Measurements from ENCODE around the gene ZDHHC19.

The ZDHHC19 gene

DNA sequence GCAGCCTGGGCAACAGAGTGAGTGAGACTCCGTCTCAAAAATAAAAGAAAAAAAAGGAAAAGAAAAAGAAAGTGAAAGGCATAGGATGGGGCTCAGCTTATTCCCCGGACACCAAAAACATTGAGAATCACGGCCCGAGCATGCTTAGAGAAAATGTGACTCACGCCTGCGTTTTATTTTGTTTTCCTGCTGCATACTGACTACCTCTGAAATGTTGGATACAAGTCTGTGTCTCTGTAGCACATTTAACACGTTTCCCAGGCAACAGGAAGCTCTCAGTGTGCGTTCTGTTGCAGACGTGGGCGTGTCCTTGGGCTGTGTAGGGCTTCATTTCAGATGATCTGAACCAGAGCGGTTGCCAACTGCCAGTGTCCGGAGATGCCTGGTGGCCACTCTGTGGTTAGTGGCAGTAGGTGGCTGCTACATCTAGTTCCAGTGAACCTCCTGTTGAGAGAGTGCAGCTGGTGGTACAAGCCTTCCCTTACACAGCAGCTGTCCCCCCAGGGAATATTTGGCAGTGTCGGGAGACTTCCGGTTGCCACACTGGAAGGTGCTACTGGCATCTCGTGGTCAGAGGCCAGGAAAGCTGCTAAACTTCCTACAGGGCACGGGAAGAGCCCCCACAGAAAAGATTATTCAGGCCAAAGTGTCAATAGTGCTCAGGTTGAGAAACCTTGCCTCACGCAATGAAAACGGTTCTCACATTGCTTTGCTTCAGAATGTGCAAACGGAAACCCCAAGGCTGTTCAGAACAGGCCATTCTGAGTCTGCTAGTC lies 8.2 kb upstream of the ZDHHC19 start:
- peak; percentile 92 for DNase-seq (ENCODE audit: low read depth, low spot score)
- in situ Hi-C loops (cut with HindIII; ENCODE audit: low sequenced_read_pairs): no loop called here
- peak overlapping the region; percentile 24 for H3K4me3 ChIP-seq (ENCODE audit: low read depth, low read length)
- TF ChIP-seq, protein P1, sequence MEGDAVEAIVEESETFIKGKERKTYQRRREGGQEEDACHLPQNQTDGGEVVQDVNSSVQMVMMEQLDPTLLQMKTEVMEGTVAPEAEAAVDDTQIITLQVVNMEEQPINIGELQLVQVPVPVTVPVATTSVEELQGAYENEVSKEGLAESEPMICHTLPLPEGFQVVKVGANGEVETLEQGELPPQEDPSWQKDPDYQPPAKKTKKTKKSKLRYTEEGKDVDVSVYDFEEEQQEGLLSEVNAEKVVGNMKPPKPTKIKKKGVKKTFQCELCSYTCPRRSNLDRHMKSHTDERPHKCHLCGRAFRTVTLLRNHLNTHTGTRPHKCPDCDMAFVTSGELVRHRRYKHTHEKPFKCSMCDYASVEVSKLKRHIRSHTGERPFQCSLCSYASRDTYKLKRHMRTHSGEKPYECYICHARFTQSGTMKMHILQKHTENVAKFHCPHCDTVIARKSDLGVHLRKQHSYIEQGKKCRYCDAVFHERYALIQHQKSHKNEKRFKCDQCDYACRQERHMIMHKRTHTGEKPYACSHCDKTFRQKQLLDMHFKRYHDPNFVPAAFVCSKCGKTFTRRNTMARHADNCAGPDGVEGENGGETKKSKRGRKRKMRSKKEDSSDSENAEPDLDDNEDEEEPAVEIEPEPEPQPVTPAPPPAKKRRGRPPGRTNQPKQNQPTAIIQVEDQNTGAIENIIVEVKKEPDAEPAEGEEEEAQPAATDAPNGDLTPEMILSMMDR (IDR thresholded peaks at IDR 0.05; ENCODE audit: low read depth, low read length): no peak

DNA sequence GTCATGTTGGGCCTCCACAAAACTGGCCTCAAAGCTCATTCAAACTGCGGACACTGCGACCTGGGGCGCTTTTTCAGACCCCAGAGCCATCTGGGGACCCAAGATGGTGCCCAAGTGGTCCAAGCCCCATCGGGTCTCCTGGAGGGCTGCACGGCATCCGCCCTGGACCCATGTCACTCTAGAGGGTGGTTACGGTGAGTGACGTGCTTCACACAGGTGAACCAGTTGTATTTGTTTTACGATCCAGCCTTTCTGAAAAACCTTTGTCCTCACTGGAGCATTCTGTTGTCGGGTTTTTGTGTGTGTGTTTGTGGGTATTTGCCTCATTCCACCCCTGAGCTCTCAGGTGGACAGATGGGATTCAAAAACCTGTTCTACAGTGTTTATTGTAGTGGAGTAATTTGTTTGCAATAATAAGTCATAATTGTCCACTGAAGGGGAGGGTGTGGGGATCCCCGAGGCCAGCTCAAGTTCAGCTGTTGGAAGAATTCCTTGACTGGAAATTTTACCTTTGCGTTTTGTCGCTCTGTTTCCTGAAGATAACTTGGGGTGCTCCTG lies 7.0 kb upstream of the ZDHHC19 start:
- in situ Hi-C loops (cut with HindIII; ENCODE audit: low sequenced_read_pairs): no loop called here
- DNase-seq (ENCODE audit: low read depth, low spot score): no peak
- TF ChIP-seq, protein P1 (IDR thresholded peaks at IDR 0.05; ENCODE audit: low read depth, low read length): no peak
- H3K4me3 ChIP-seq (ENCODE audit: low read depth, low read length): no peak overlapping the region

DNA sequence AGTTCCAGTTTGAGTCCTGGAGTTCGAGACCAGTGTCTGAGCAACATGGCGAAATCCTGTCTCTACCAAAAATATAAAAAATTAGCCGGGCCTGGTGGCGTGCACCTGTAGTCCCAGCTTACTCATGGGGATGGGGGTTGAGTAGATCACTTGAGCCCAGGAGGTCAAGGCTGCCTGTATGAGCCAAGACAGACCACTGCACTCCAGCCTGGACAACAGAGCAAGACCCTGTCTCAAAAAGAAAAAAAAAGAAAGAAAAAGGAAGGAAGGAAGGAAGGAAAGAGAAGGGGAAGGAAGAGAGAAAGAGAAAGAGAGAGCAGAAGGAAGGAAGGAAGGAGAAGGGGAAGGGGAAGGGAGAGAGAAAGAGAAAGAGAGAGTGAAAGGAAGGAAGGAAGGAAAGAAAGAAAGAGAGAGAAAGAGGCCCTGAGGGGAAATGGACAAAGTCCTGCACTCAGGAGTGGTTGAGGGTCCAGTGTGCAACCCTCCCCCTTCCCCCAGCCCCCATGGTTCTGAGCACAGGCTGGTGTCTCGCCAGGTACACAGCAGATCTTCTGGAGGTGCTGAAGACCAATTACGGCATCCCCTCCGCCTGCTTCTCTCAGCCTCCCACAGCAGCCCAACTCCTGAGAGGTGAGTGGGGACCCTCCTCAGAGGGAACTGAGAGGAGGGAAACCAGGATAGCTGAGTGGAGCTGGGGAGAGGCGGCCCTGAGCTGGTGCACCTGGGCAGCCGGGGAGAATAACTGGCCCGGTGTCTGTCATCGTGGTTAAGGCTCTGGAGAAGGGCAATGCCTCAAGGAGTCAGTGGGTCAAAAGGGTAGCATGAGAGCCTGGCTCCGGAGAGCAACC lies 6.3 kb upstream of the ZDHHC19 start:
- in situ Hi-C loops (cut with HindIII; ENCODE audit: low sequenced_read_pairs): no loop called here
- no peak overlapping the region for H3K4me3 ChIP-seq (ENCODE audit: low read depth, low read length)
- DNase-seq (ENCODE audit: low read depth, low spot score): no peak
- TF ChIP-seq, protein P1 (IDR thresholded peaks at IDR 0.05; ENCODE audit: low read depth, low read length): no peak

DNA sequence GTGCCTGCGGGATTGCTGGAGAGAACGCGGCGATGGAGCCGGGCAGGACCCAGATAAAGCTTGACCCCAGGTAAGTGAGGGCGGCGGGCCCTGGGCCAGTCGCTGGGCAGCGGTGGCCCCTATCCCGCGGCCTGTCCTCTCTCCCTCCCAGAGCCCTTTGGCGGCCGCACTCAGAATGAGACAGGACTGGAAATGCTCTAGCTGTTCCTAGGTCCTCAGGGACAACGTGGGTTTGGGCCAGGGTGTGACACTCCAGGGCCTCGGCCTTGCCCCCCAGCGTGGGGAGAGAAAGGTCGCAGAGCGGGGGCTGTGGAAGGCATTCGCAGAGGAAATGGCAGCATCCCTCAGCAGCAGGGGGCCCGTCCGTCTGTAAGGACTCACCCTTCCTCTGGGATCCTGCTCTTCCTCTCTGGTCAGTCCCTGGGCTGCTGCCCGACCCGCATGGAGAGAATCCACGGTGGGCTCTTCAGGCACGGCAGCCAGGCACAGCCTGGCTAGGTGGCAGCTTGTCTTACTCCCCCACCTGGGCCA lies 5.5 kb upstream of the ZDHHC19 start:
- no peak overlapping the region for H3K4me3 ChIP-seq (ENCODE audit: low read depth, low read length)
- in situ Hi-C loops (cut with HindIII; ENCODE audit: low sequenced_read_pairs): no loop called here
- TF ChIP-seq, protein P1 (IDR thresholded peaks at IDR 0.05; ENCODE audit: low read depth, low read length): no peak
- no peak for DNase-seq (ENCODE audit: low read depth, low spot score)

DNA sequence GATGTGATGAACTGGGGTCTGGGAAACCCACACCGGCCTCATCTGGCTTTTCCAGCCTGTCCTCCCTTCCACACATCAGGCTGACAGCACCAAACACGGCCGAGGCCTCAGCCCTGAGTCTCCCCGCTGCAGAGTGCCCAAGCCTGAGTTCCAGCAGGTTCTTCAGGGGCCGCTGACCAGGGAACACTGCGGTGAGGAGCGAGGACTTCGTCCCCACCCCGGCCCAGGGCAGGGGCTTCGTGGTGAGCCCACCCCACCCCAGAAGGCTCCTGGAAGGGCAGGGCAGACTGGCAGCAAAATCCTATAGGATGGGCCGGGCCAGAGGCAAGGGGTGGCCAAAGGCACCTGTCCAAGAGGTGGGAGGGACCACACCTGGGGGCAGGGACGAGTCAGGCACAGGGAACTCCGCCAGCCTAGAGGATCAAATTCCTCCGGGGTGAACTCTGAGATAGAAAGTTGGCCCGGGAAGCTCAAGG lies 4.9 kb upstream of the ZDHHC19 start, which contains the start of gene SLC51A:
Gene SLC51A (plus strand): TSS at position 446 of the 476 bp plus-strand sequence. CDS start 179 bp downstream, outside the sequence.
- no peak for DNase-seq (ENCODE audit: low read depth, low spot score)
- in situ Hi-C loops (cut with HindIII; ENCODE audit: low sequenced_read_pairs): no loop called here
- H3K4me3 ChIP-seq (ENCODE audit: low read depth, low read length): no peak within 1 kb of the TSS
- TF ChIP-seq, protein P1 (IDR thresholded peaks at IDR 0.05; ENCODE audit: low read depth, low read length): no peak

DNA sequence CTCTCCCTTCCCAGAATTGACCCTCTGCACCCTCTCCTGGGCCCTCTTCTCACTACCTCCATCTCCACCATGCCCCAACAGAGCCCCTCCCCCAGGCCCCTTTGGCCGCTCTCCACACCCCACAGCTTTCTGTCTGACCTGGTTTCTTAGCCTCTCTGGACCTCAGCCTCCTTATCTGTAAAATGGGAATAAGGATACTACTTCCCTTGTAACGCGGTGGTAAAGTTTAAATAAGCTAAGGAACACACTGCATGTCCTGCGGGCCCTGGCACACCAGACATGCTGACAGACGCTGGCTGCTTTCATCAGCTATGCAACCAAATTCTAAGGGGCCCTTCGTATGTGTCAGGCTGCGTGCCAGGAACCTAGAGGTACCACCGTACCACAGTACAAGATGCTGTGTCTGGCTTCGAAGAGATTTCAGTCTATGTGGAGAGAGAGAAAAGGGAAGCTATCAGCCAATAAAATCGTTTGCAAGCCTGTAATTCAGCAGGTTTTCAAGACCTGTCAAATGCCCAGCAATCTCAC lies 4.4 kb upstream of the ZDHHC19 start:
- H3K4me3 ChIP-seq (ENCODE audit: low read depth, low read length): no peak overlapping the region
- TF ChIP-seq, protein P1 (IDR thresholded peaks at IDR 0.05; ENCODE audit: low read depth, low read length): no peak
- DNase-seq (ENCODE audit: low read depth, low spot score): no peak
- in situ Hi-C loops (cut with HindIII; ENCODE audit: low sequenced_read_pairs): no loop called here

Measured in astrocyte of the spinal cord (primary cell).